OCI-LY1 (cell line): ENCODE data around the gene TRAF3IP3.
A peak's percentile ranks its signal among the peaks of the same experiment; 100 is the strongest.

Experiments
- H2AFZ ChIP-seq: fragments of 200-600 bp; sonication (generic), shearing (Covaris generic); 2 replicates; pipeline ENCODE4 v1.6.0; 2014; ENCODE audit warnings: antibody characterized with exemption, mild to moderate bottlenecking, low read length
- H3F3A ChIP-seq: fragments of 200-600 bp; sonication (generic), shearing (Covaris generic); 2 replicates; pipeline ENCODE4 v1.6.0; 2014; ENCODE audit warnings: mild to moderate bottlenecking, antibody characterized with exemption, low read length, moderate library complexity; ENCODE audit not compliant: insufficient read depth
- H3K27ac ChIP-seq: fragments of 200-600 bp; sonication (generic); 2 replicates; pipeline ENCODE4 v1.5.1; 2014; ENCODE audit warnings: low read length, mixed run types, mild to moderate bottlenecking, low read depth; ENCODE audit not compliant: poor library complexity, severe bottlenecking
- H3K27me3 ChIP-seq: fragments of 200-600 bp; sonication (generic); 2 replicates; pipeline ENCODE4 v1.6.0; 2014; ENCODE audit warnings: antibody characterized with exemption, mild to moderate bottlenecking, low read length, moderate library complexity; ENCODE audit not compliant: insufficient read depth
- H3K36me3 ChIP-seq: fragments of 200-600 bp; sonication (generic); 2 replicates; pipeline ENCODE4 v1.6.1; 2014; ENCODE audit warnings: mild to moderate bottlenecking, antibody characterized with exemption, low read length, moderate library complexity, mixed read lengths; ENCODE audit not compliant: insufficient read depth
- H3K4me1 ChIP-seq: fragments of 200-600 bp; sonication (generic); 2 replicates; pipeline ENCODE4 v1.5.1; 2014; ENCODE audit warnings: mild to moderate bottlenecking, low read length, moderate library complexity; ENCODE audit not compliant: insufficient read depth, severe bottlenecking
- H3K4me2 ChIP-seq: fragments of 200-600 bp; sonication (generic), shearing (Covaris generic); 2 replicates; pipeline ENCODE4 v1.6.1; 2014; ENCODE audit warnings: low read length
- H3K4me3 ChIP-seq: fragments of 200-600 bp; sonication (generic); 2 replicates; pipeline ENCODE4 v1.5.1; 2014; ENCODE audit warnings: low read length, low read depth, mild to moderate bottlenecking, mixed read lengths; ENCODE audit not compliant: poor library complexity, severe bottlenecking
- H3K79me2 ChIP-seq: fragments of 200-600 bp; shearing (Covaris generic); 2 replicates; pipeline ENCODE4 v1.6.1; 2016; ENCODE audit warnings: mixed run types, low read length, mixed read lengths; ENCODE audit not compliant: insufficient read depth
- H3K9ac ChIP-seq: fragments of 200-600 bp; sonication (generic), shearing (Covaris generic); 2 replicates; pipeline ENCODE4 v1.6.1; 2014; ENCODE audit warnings: mild to moderate bottlenecking, low read length, mixed read lengths
- H3K9me2 ChIP-seq: fragments of 200-600 bp; sonication (generic), shearing (Covaris generic); 2 replicates; pipeline ENCODE4 v1.6.1; 2014; ENCODE audit warnings: low read depth, mild to moderate bottlenecking, low read length, mixed read lengths
- H3K9me3 ChIP-seq: fragments of 200-600 bp; shearing (Covaris generic); 2 replicates; pipeline ENCODE4 v1.6.1; 2014; ENCODE audit warnings: low read length, mixed read lengths
- H4K20me1 ChIP-seq: fragments of 200-600 bp; sonication (generic), shearing (Covaris generic); 2 replicates; pipeline ENCODE4 v1.6.0; 2016; ENCODE audit warnings: mild to moderate bottlenecking, low read length; ENCODE audit not compliant: insufficient read depth
- CTCF ChIP-seq: fragments of 200-600 bp; sonication (generic), shearing (Covaris generic); IDR thresholded peaks from 2 replicates; pipeline ENCODE4 v1.5.1; 2017; ENCODE audit warnings: mild to moderate bottlenecking, antibody characterized with exemption, low read length, moderate library complexity, mixed read lengths
- EZH2 ChIP-seq: fragments of 200-600 bp; sonication (generic), shearing (Covaris generic); IDR thresholded peaks from 2 replicates; pipeline ENCODE4 v1.8.0; 2017; ENCODE audit warnings: borderline replicate concordance, mixed run types, mild to moderate bottlenecking, antibody characterized with exemption, low read length, moderate library complexity, mixed read lengths

The TRAF3IP3 gene

GRCh38 chr1:209778102-209778501 lies 22.2 kb downstream of the TRAF3IP3 start:
- Histone ChIP-seq H3K4me3 (no peak overlapping the region), H3K4me2 (no peak overlapping the region), H3K27me3 (no peaks in the 10 kb centered on the region), H3K79me2 (no peaks in the 10 kb centered on the region), H3K4me1 (no peaks in the 10 kb centered on the region), H3K9me2 (no peaks in the 10 kb centered on the region), H3K9ac (no peak overlapping the region), H3K9me3 (no peaks in the 10 kb centered on the region), H2AFZ (no peak overlapping the region), H3K27ac (no peak overlapping the region), H4K20me1 (no peaks in the 10 kb centered on the region), H3K36me3 (peaks cover 21% of the 10 kb centered on the region), H3F3A (no peaks in the 10 kb centered on the region)
- TF ChIP-seq EZH2 = no peak
- TF ChIP-seq CTCF = no peak

GRCh38 chr1:209780268-209780667 lies 24.4 kb downstream of the TRAF3IP3 start:
- no peak overlapping the region for H3K9ac ChIP-seq
- peaks cover 15% of the 10 kb centered on the region for H3K4me1 ChIP-seq
- H3F3A ChIP-seq = no peaks in the 10 kb centered on the region
- H3K79me2 ChIP-seq = no peaks in the 10 kb centered on the region
- TF ChIP-seq CTCF (no peak), EZH2 (no peak)
- H3K4me2 ChIP-seq = no peak overlapping the region
- H2AFZ ChIP-seq = no peak overlapping the region
- H4K20me1 ChIP-seq = no peaks in the 10 kb centered on the region
- no peaks in the 10 kb centered on the region for H3K27me3 ChIP-seq
- peaks cover 24% of the 10 kb centered on the region for H3K36me3 ChIP-seq
- no peak overlapping the region for H3K4me3 ChIP-seq
- H3K27ac ChIP-seq = no peak overlapping the region
- peaks cover under 1% of the 10 kb centered on the region; the same call in 1 of the 2 replicates for H3K9me3 ChIP-seq
- H3K9me2 ChIP-seq = no peaks in the 10 kb centered on the region

- Histone ChIP-seq H3K9ac (peak overlapping the region; percentile 97), H3K27me3 (no peaks in the 10 kb centered on the region), H3K4me1 (peaks cover 15% of the 10 kb centered on the region), H2AFZ (no peak overlapping the region), H3K4me3 (peak overlapping the region; percentile 96), H3K4me2 (peak overlapping the region; percentile 90), H3K36me3 (peaks cover 24% of the 10 kb centered on the region), H3K9me3 (peaks cover 3% of the 10 kb centered on the region; the same call in 1 of the 2 replicates), H3F3A (no peaks in the 10 kb centered on the region), H3K9me2 (no peaks in the 10 kb centered on the region), H3K79me2 (no peaks in the 10 kb centered on the region), H3K27ac (no peak overlapping the region), H4K20me1 (no peaks in the 10 kb centered on the region)
- TF ChIP-seq EZH2 (no peak), CTCF (no peak)
Observed at GRCh38 chr1:209783386-209783785, 27.5 kb downstream of the TRAF3IP3 start.
